Sigmoid colon (tissue), 7 donors: Measurements from ENCODE around the gene HIVEP3. TPM values are rescaled to one million over a fixed set of nuclear protein-coding genes. Genes with fewer than 3 reads are reported as not detected.

Source experiments
- DNase-seq: peaks from one replicate; pipeline ENCODE4 v3.0.0-alpha.2; 2019
- H3K27ac ChIP-seq, 4 donors: fragments of 200-600 bp; sonication (generic); one replicate each; pipeline ENCODE4 v1.5.1; 2016 to 2019; ENCODE audit warnings: mild to moderate bottlenecking in 1 of 4
- H3K27me3 ChIP-seq, 3 donors: fragments of 200-600 bp; sonication (generic); one replicate each; pipeline ENCODE4 v1.5.1; 2019; ENCODE audit warnings: mild to moderate bottlenecking in 1 of 3
- H3K36me3 ChIP-seq, 4 donors: fragments of 200-600 bp; sonication (generic); one replicate each; pipeline ENCODE4 v1.5.1; 2016 to 2019
- H3K4me1 ChIP-seq, 4 donors: fragments of 200-600 bp; sonication (generic); one replicate each; pipeline ENCODE4 v1.5.1; 2017 to 2019
- H3K4me3 ChIP-seq, 4 donors: fragments of 200-600 bp; sonication (generic); one replicate each; pipeline ENCODE4 v1.5.1; 2017 to 2019; ENCODE audit warnings: mild to moderate bottlenecking in 2 of 4, moderate library complexity in 1 of 4
- H3K9me3 ChIP-seq, 4 donors: fragments of 200-600 bp in 3 of 4; sonication (generic) in 3 of 4; one replicate each; pipeline versions ENCODE4 v1.5.1 to v1.6.1; 2013 to 2019
- CTCF ChIP-seq, 4 experiments: fragments of 450-650 bp in 3 of 4; fragments of 200-600 bp in 1 of 4; IDR thresholded peaks; one replicate each; pipeline ENCODE4 v1.5.1; 2016 to 2019; ENCODE audit warnings: antibody characterized with exemption in 4 of 4, mild to moderate bottlenecking in 3 of 4, moderate library complexity in 2 of 4
- EP300 ChIP-seq, 4 donors: sonication (generic); formaldehyde crosslinking; IDR thresholded peaks; one replicate each; pipeline ENCODE4 v1.6.1; 2017; ENCODE audit warnings: antibody characterized with exemption in 4 of 4
- POLR2A ChIP-seq, 2 donors: fragments of 450-650 bp; IDR thresholded peaks; one replicate each; pipeline ENCODE4 v1.6.1; 2016; ENCODE audit warnings: antibody characterized with exemption in 2 of 2, mild to moderate bottlenecking in 2 of 2, moderate library complexity in 2 of 2
- POLR2AphosphoS5 ChIP-seq, 4 donors: sonication (generic); formaldehyde crosslinking; IDR thresholded peaks; one replicate each; pipeline ENCODE4 v1.6.1; 2017; ENCODE audit warnings: antibody characterized with exemption in 4 of 4
- whole genome bisulfite sequencing, 2 donors: extraction: QIAGEN DNeasy Blood & Tissue Kit; methylation state at CpG; one replicate each; pipeline ENCODE4 v1.1.7; 2013; 5-methylcytosine and 5-hydroxymethylcytosine counted together
- intact Hi-C: fragments of 100-400 bp; cut with DNase I; formaldehyde crosslinking; loops from one replicate; pipeline ENCODE4 v1.15.1; 2023
- polyA plus RNA-seq, 3 donors: library from polyadenylated mRNA; stranded (reverse); fragments of 200-250 nt; gene quantifications; one replicate each; pipeline ENCODE4 v1.2.3, GENCODE V29; 2013
- total RNA-seq, 4 donors: library from RNA; depleted of rRNA; stranded (reverse); fragments of >200 nt; gene quantifications; one replicate each; pipeline ENCODE4 v1.1.0, GENCODE V29; 2016
- donor health status: healthy with polysubstance abuse.
- donor health status: Bipolar disorder and iron deficiency.
- donor health status: healthy.

HIVEP3 gene
- total and polyA plus RNA-seq, 7 donors, result 1.4 to 7.8 (median 3.2) TPM

DNA sequence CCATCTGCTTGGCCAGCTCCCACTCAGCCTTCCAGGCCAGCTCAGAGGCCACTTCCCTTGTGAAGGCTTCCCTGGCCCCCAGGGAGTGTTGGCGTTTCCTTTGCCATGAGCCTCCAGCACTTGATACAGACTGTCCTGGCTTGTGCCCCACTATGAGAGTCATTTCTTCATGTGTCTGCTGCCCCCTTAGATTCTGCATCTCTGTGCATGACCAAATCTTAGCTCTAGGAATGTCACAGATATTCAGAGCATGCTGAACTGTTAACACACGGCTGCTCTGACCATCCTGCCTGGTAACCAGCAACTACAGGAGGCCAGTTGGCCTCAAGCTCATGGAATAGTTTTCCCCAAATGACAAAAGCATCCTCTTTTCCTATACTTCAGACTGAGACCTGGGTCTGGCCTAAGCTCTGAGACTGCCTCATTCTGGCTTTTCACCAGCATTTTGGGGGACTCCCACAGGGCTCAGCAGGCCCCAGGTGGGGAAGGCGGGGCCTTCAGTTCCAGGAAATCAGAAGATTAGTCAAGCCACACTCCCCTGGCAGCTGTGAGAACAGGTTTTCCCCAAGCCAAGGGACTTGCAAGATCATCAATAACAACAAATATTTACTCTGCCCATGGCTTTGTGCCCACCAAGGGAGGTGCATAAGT is 251.6 kb downstream of the HIVEP3 start:
- TF ChIP-seq POLR2A (IDR thresholded peaks at IDR 0.05), result no peak
- TF ChIP-seq EP300 (IDR thresholded peaks at IDR 0.05), result no peak
- TF ChIP-seq CTCF (IDR thresholded peaks at IDR 0.05), result no peak
- no peak for TF ChIP-seq POLR2AphosphoS5 (IDR thresholded peaks at IDR 0.05)
- no peaks in the 10 kb centered on the region for H3K36me3 ChIP-seq
- WGBS, 2 donors, result 66 to 73% methylated on average over 3 of the region's 3 CpGs
- no peak overlapping the region for H3K27ac ChIP-seq
- intact Hi-C loops, result no loop called here
- no peaks in the 10 kb centered on the region for H3K27me3 ChIP-seq
- no peaks in the 10 kb centered on the region for H3K9me3 ChIP-seq
- no peak overlapping the region for H3K4me3 ChIP-seq
- H3K4me1 ChIP-seq, result peaks cover 0 to 11% (median 8%) of the 10 kb centered on the region in 4 donors
- no peak for DNase-seq

- H3K27me3 ChIP-seq, result no peaks in the 10 kb centered on the region
- no peaks in the 10 kb centered on the region for H3K36me3 ChIP-seq
- TF ChIP-seq POLR2AphosphoS5 (IDR thresholded peaks at IDR 0.05) (no peak), EP300 (IDR thresholded peaks at IDR 0.05) (no peak), CTCF (IDR thresholded peaks at IDR 0.05) (no peak), POLR2A (IDR thresholded peaks at IDR 0.05) (no peak)
- H3K4me1 ChIP-seq, result peaks cover 0 to 17% (median 15%) of the 10 kb centered on the region in 4 donors
- no peak overlapping the region for H3K4me3 ChIP-seq
- intact Hi-C loops, result no loop called here
- H3K27ac ChIP-seq, result no peak overlapping the region
- no peaks in the 10 kb centered on the region for H3K9me3 ChIP-seq
- DNase-seq, result no peak
- 86 to 96% methylated on average over 6 of the region's 6 CpGs for whole genome bisulfite sequencing, 2 donors
Observed at GRCh38 chr1:41665962-41666917, 252.5 kb downstream of the HIVEP3 start.

GRCh38 chr1:41664861-41665640 is 253.7 kb downstream of the HIVEP3 start:
- TF ChIP-seq EP300 (IDR thresholded peaks at IDR 0.05), result no peak
- no peak for TF ChIP-seq POLR2A (IDR thresholded peaks at IDR 0.05)
- no peak for TF ChIP-seq POLR2AphosphoS5 (IDR thresholded peaks at IDR 0.05)
- TF ChIP-seq CTCF (IDR thresholded peaks at IDR 0.05), result no peak
- Histone ChIP-seq H3K27me3 (no peaks in the 10 kb centered on the region), H3K36me3 (no peaks in the 10 kb centered on the region), H3K4me3 (no peak overlapping the region), H3K9me3 (no peaks in the 10 kb centered on the region), H3K4me1 (peaks cover 0 to 22% (median 18%) of the 10 kb centered on the region in 4 donors), H3K27ac (no peak overlapping the region)
- WGBS, 2 donors, result 85 to 88% methylated on average over 4 of the region's 4 CpGs
- DNase-seq, result no peak
- intact Hi-C loops, result no loop called here

DNA sequence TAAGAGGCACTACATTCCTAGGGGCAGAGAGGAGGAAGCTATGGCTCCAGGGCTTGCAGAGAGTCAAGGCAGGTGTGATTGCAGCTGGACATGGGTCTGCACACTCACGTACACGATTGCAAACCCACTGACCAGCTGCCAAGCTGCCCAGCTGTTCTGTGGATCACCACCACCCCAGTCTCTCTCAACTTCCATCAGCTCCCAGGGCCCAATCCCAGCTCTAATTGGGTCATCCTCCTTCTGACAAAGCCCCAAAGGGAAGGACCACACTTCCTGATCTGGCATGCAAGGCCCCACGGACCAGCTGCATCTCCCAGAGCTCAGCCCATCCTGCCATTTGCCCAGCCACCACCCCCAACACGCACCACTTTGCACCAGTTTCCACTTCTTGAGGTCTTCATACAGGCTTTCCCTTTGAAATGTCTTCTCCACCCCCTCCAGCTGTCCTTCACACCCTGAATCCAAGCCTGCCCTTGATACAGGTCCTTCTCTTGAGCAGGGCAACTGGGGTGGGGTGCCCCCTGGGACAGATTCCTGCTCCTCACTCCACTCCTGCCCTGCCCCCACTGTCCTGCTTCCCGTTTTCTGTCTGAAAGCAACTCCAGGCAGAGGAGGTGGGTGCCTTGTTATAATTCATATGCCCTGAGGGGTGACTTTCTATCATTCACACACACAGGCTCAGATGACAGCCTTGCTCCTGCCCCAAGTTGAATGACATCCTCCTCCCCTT is 254.9 kb downstream of the HIVEP3 start:
- Histone ChIP-seq H3K27ac (peak overlapping the region in 3 of 4 donors; percentile 90 to 93 (median 90)), H3K27me3 (no peaks in the 10 kb centered on the region), H3K9me3 (no peaks in the 10 kb centered on the region), H3K4me3 (no peak overlapping the region), H3K4me1 (peaks cover 0 to 22% (median 18%) of the 10 kb centered on the region in 4 donors), H3K36me3 (no peaks in the 10 kb centered on the region)
- no peak for DNase-seq
- TF ChIP-seq POLR2AphosphoS5 (IDR thresholded peaks at IDR 0.05) (no peak), CTCF (IDR thresholded peaks at IDR 0.05) (no peak), EP300 (IDR thresholded peaks at IDR 0.05) (no peak), POLR2A (IDR thresholded peaks at IDR 0.05) (no peak)
- intact Hi-C loops, result no loop called here
- WGBS, 2 donors, result 80 to 83% methylated on average over 5 of the region's 5 CpGs
